Ishikawa (cell line): ENCODE data around the gene ARID1B.

Source experiments
- CEBPB ChIP-seq: IDR thresholded peaks from 2 replicates; pipeline ENCODE4 v1.6.1; 2012
- CREB1 ChIP-seq: IDR thresholded peaks from 2 replicates; pipeline ENCODE4 v1.6.1; 2012; ENCODE audit warnings: low read depth
- EGR1 ChIP-seq: IDR thresholded peaks from 2 replicates; pipeline ENCODE4 v1.6.1; 2012
- EP300 ChIP-seq: IDR thresholded peaks from 2 replicates; pipeline ENCODE4 v1.6.1; 2012; ENCODE audit warnings: borderline replicate concordance
- FOXM1 ChIP-seq: IDR thresholded peaks from 2 replicates; pipeline ENCODE4 v1.6.1; 2012; ENCODE audit warnings: low read depth, borderline replicate concordance
- NFIC ChIP-seq: IDR thresholded peaks from 2 replicates; pipeline ENCODE4 v1.6.1; 2012
- REST ChIP-seq: IDR thresholded peaks from 2 replicates; pipeline ENCODE4 v1.6.1; 2012; ENCODE audit warnings: low read depth, mild to moderate bottlenecking
- TAF1 ChIP-seq: IDR thresholded peaks from 2 replicates; pipeline ENCODE4 v1.6.1; 2012; ENCODE audit warnings: low read depth, mild to moderate bottlenecking
- TEAD4 ChIP-seq: IDR thresholded peaks from 2 replicates; pipeline ENCODE4 v1.6.1; 2012
- ZBTB7A ChIP-seq: IDR thresholded peaks from 2 replicates; pipeline ENCODE4 v1.6.1; 2012; ENCODE audit warnings: low read depth
- TF ChIP-seq, protein P1 (sequence below): IDR thresholded peaks from 2 replicates; pipeline ENCODE4 v1.6.1; 2012

DNA sequence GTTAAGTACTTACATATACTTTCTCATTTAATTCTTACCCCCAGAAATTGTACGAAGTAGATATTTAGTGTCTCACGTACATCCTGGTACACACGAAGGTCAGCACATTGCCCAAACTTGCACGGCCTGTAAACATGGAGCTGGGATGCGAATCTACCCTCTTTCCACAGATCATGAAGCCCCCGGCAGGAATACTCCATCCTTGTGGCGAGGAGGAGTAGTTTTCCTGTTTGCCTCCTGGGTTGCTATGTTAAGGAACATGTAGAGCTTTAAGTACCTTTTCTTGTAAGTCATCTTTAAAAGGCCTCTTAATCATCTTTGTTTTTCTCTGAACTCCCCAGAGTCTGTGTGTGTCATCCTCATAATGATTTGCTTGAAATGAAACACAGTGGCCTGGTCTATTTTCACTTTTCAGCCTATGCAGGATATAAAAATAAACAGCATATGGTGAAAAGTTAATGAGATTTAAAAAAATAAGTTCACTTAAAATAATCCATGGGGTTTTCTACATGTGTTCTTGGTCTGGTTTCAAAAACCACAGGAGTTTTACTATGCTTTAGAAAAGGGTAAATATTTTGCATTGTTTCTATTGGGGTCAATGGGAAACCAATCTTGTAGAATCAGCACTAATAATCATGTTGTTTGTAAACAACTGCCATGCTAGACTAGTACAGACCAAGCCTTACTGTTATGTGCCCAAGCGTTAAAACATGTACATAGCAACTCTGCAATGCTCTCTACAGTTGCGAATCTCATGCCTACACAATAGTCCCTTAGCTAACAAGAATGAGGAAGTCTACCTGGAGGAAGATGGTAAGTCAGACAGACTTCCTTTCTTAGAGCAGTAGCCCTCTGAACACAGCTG, 9.3 kb upstream of the ARID1B start:
- TF ChIP-seq EP300 (no peak), REST (no peak), FOXM1 (no peak), TEAD4 (no peak), ZBTB7A (no peak), CEBPB (no peak), NFIC (no peak), CREB1 (no peak), EGR1 (no peak), TAF1 (no peak)
- TF ChIP-seq, protein P1, sequence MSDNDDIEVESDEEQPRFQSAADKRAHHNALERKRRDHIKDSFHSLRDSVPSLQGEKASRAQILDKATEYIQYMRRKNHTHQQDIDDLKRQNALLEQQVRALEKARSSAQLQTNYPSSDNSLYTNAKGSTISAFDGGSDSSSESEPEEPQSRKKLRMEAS = no peak
